GM18505 (cell line): ENCODE data around the gene WRAP73.

Source experiments
- ATAC-seq: cut with Tn5 transposase; IDR thresholded peaks from one replicate; pipeline ENCODE4 v1.9.1; 2021; ENCODE audit not compliant: unreplicated experiment
- POLR2A ChIP-seq: IDR thresholded peaks from 4 replicates; pipeline ENCODE4 v1.6.1; 2011; ENCODE audit warnings: borderline replicate concordance; ENCODE audit not compliant: insufficient read depth, insufficient read length; ENCODE audit errors: extremely low read depth

The WRAP73 gene

DNA sequence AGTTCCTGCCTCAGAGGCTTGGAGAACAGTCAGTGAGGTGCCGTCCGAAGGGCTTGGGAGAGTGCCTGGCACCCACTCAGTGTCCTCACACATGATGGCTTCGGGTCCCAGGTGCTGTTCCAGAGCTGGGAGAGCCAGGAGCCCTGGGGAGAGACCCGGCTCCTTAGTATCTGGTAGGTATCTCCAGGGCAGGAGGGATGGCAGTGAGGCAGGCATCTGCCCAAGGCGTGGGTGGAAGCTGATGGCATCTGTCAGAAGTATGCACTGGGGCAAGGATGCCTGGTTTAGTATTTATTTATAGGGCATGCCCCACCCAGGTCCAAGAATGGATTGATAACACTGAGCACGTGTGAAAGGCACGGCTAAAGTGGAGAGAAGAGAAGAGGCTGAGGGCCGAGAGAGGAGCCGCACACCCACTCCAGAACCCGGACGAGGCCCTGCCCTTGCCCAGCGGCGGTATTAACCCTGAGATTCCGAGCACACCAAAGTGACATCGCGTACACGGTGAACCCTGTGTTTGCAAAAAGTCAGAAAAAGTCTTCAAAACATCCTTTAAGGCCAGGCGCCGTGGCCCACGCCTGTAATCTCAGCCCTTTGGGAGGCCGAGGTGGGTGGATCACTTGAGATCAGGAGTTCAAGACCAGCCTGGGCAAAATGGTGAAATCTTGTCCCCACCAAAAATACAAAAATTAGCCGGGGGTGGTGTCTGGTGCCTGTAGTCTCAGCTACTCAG lies 4.8 kb upstream of the WRAP73 start:
- ATAC-seq, result no peak
- TF ChIP-seq POLR2A, result no peak

- no peak for ATAC-seq
Measured at GRCh38 chr1:3653286-3653618, 3.3 kb upstream of the WRAP73 start.

GRCh38 chr1:3652548-3653285 lies 2.8 kb upstream of the WRAP73 start:
- no peak for ATAC-seq
- no peak for TF ChIP-seq POLR2A

More at GRCh38 chr1:3653286-3653618, 3.3 kb upstream of the WRAP73 start:
- TF ChIP-seq POLR2A, result no peak

DNA sequence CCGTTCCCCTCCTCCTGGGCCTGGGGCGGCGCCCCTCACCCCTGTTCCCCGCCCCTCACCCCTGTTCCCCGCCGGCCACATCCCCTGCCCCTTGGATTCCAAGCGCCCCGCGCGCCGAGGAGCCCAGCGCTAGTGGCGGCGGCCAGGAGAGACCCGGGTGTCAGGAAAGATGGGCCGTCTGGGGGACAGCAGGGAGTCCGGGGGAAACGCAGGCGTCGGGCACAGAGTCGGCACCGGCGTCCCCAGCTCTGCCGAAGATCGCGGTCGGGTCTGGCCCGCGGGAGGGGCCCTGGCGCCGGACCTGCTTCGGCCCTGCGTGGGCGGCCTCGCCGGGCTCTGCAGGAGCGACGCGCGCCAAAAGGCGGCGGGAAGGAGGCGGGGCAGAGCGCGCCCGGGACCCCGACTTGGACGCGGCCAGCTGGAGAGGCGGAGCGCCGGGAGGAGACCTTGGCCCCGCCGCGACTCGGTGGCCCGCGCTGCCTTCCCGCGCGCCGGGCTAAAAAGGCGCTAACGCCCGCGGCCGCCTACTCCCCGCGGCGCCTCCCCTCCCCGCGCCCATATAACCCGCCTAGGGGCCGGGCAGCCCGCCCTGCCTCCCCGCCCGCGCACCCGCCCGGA lies 2.1 kb upstream of the WRAP73 start, which contains the start of gene TP73:
TSS of gene TP73 (plus strand) at position 587 of the 618 bp plus-strand sequence. CDS start 29,850 bp downstream, outside the sequence.
- peak; percentile 32 for TF ChIP-seq POLR2A
- ATAC-seq, result no peak

GRCh38 chr1:3651026-3651929 lies 1.4 kb upstream of the WRAP73 start:
- no peak for TF ChIP-seq POLR2A
- ATAC-seq, result no peak

- TF ChIP-seq POLR2A, result no peak
Measured at GRCh38 chr1:3650248-3651025, 534 bp upstream of the WRAP73 start.

GRCh38 chr1:3646596-3646995 lies 3.3 kb downstream of the WRAP73 start:
- TF ChIP-seq POLR2A, result no peak
- ATAC-seq, result no peak

More at GRCh38 chr1:3650248-3651025, 534 bp upstream of the WRAP73 start:
- no peak for ATAC-seq

- ATAC-seq, result no peak
- TF ChIP-seq POLR2A, result no peak
Measured at GRCh38 chr1:3645666-3646355, 4.1 kb downstream of the WRAP73 start.

- TF ChIP-seq POLR2A, result no peak
- no peak for ATAC-seq
Measured at GRCh38 chr1:3645247-3645646, 4.7 kb downstream of the WRAP73 start.

- no peak for ATAC-seq
- TF ChIP-seq POLR2A, result no peak
Measured at GRCh38 chr1:3644273-3644672, 5.6 kb downstream of the WRAP73 start.

GRCh38 chr1:3642919-3643675 lies 6.8 kb downstream of the WRAP73 start:
- TF ChIP-seq POLR2A, result no peak
- ATAC-seq, result no peak
